HepG2 (cell line): ENCODE data around the gene PIM3. TPM values are rescaled to one million over a fixed set of nuclear protein-coding genes. Genes with fewer than 3 reads are reported as not detected.

ENCODE experiments used
- ATAC-seq: fragments of 200-7000 bp; cut with Tn5 transposase; 3 replicates; pipeline ENCODE4 v1.9.1; 2020; ENCODE audit warnings: mild to moderate bottlenecking, moderate library complexity
- BruUV-seq: library from RNA; stranded (reverse); fragments of 400-500 nt; replicated peaks from 2 replicates; lab custom pipeline; 2021; lab: Mats Ljungman, UMichigan
- CTCF ChIA-PET: fragments of 300-600 bp; formaldehyde crosslinking; extraction: SDS; loops from one replicate; lab custom pipeline; 2021; ENCODE audit warnings: low total read pairs, inconsistent platforms, low intra/inter-chr PET ratio; lab: Yijun Ruan, JAX
- POLR2A ChIA-PET: fragments of 350-600 bp; sonication (Branson Sonifier 250); formaldehyde crosslinking; loops from one replicate; lab custom pipeline; 2020; ENCODE audit warnings: antibody characterized with exemption, inconsistent platforms; lab: Yijun Ruan, JAX
- DNase-seq: peaks from one replicate; pipeline ENCODE4 v3.0.0-alpha.2; 2015; ENCODE audit warnings: low spot score
- FAIRE-seq: peaks from 3 replicates; lab custom pipeline; 2011; peaks lifted over from hg19 to GRCh38; lab: Jason Lieb, UNC
- H2AFZ ChIP-seq: one replicate; pipeline ENCODE4 v1.6.1; 2011; ENCODE audit warnings: low read length, inconsistent platforms
- H3K27ac ChIP-seq: fragments of 300-600 bp; 3 replicates; pipeline ENCODE4 v1.8.0; 2011; ENCODE audit warnings: mixed run types, mild to moderate bottlenecking, mixed read lengths, low read length, inconsistent platforms; ENCODE audit not compliant: insufficient read depth; ENCODE audit errors: extremely low read length
- H3K27me3 ChIP-seq, 2 experiments: fragments of 200-600 bp in 1 of 2; 2 replicates in 1 of 2; 3 replicates in 1 of 2; pipeline versions ENCODE4 v1.6.0 to v1.8.0; 2011; ENCODE audit warnings: low read length in 2 of 2, mild to moderate bottlenecking in 2 of 2, moderate library complexity in 2 of 2, inconsistent platforms in 1 of 2; ENCODE audit not compliant: insufficient read depth in 2 of 2, control insufficient read depth in 1 of 2
- H3K36me3 ChIP-seq, 2 experiments: fragments of 200-600 bp in 1 of 2; replicated peaks in 1 of 2; 2 replicates in 1 of 2; 3 replicates in 1 of 2; pipeline versions ENCODE4 v1.5.1 to v1.8.0; 2011; ENCODE audit warnings: low read length in 2 of 2, inconsistent platforms in 1 of 2; ENCODE audit not compliant: insufficient read depth in 2 of 2, control insufficient read depth in 1 of 2
- H3K4me1 ChIP-seq: 2 replicates; pipeline ENCODE4 v1.5.1; 2012; ENCODE audit warnings: low read length, inconsistent platforms; ENCODE audit not compliant: insufficient read depth
- H3K4me2 ChIP-seq: 2 replicates; pipeline ENCODE4 v1.6.0; 2011; ENCODE audit warnings: low read depth, low read length, inconsistent platforms
- H3K4me3 ChIP-seq, 3 experiments: fragments of 200-600 bp in 1 of 3; sonication (generic), shearing (Covaris generic) in 1 of 3; replicated peaks in 1 of 3; 2 replicates each; pipeline ENCODE4 v1.5.1; 2011 to 2016; ENCODE audit warnings: low read length in 3 of 3, inconsistent platforms in 2 of 3, low read depth in 2 of 3, mild to moderate bottlenecking in 2 of 3, control low read depth in 1 of 3, mixed read lengths in 1 of 3; ENCODE audit not compliant: insufficient read depth in 1 of 3
- H3K79me2 ChIP-seq: one replicate; pipeline ENCODE4 v1.6.1; 2011; ENCODE audit warnings: low read length, inconsistent platforms; ENCODE audit not compliant: insufficient read depth
- H3K9ac ChIP-seq: 2 replicates; pipeline ENCODE4 v1.6.0; 2011; ENCODE audit warnings: mild to moderate bottlenecking, low read depth, low read length, inconsistent platforms; ENCODE audit not compliant: insufficient read depth
- H3K9me3 ChIP-seq: 2 replicates; pipeline ENCODE4 v1.5.1; 2012; ENCODE audit warnings: mild to moderate bottlenecking, low read length
- H4K20me1 ChIP-seq: 2 replicates; pipeline ENCODE4 v1.6.0; 2011; ENCODE audit warnings: inconsistent platforms, mild to moderate bottlenecking, low read length, moderate library complexity; ENCODE audit not compliant: insufficient read depth
- HNRNPL ChIP-seq: fragments of 200-400 bp; formaldehyde crosslinking; IDR thresholded peaks from 2 replicates; pipeline ENCODE4 v1.6.1; 2017; ENCODE audit warnings: mild to moderate bottlenecking, low read depth, low read length
- JUNB ChIP-seq: sonication (generic); formaldehyde crosslinking; IDR thresholded peaks from 2 replicates; pipeline ENCODE4 v1.8.0; 2022; ENCODE audit warnings: missing genetic modification reagents, mild to moderate bottlenecking, borderline replicate concordance
- KDM2A ChIP-seq: sonication (generic); formaldehyde crosslinking; IDR thresholded peaks from 2 replicates; pipeline ENCODE4 v1.4.0; 2020; ENCODE audit warnings: low read depth, missing genetic modification reagents, borderline replicate concordance
- KDM4B ChIP-seq: sonication (generic); formaldehyde crosslinking; IDR thresholded peaks from 2 replicates; pipeline ENCODE4 v1.4.0; 2020; ENCODE audit warnings: missing genetic modification reagents
- MAZ ChIP-seq, 2 experiments: sonication (generic) in 1 of 2; formaldehyde crosslinking in 1 of 2; IDR thresholded peaks; 2 replicates each; pipeline versions ENCODE4 v1.5.0 to v1.6.1; 2012 to 2020; ENCODE audit warnings: low read depth in 2 of 2, mild to moderate bottlenecking in 2 of 2, borderline replicate concordance in 1 of 2, improper control_type of control experiment in 1 of 2, low read length in 1 of 2, missing genetic modification reagents in 1 of 2, moderate library complexity in 1 of 2
- MXD3 ChIP-seq: IDR thresholded peaks from 2 replicates; pipeline ENCODE4 v1.6.1; 2016; ENCODE audit warnings: mild to moderate bottlenecking, missing biosample characterization, missing genetic modification reagents
- PHF8 ChIP-seq: sonication (generic); formaldehyde crosslinking; IDR thresholded peaks from 2 replicates; pipeline ENCODE4 v1.5.0; 2020; ENCODE audit warnings: missing genetic modification reagents
- WGBS: methylation state at CpG from one replicate; pipeline ENCODE4 v1.1.6; 2017; ENCODE audit warnings: low lambda C conversion rate; 5-methylcytosine and 5-hydroxymethylcytosine counted together
- in situ Hi-C: cut with HindIII; loops from 2 replicates; pipeline ENCODE4 v1.10.0; 2017; ENCODE audit warnings: low pct_unique_long_range_greater_than_20kb; ENCODE audit not compliant: extremely low pct_ligation_motif_present
- intact Hi-C: fragments of 100-400 bp; cut with micrococcal nuclease; formaldehyde crosslinking; loops from one replicate; pipeline ENCODE4 v1.10.0; 2022; ENCODE audit not compliant: unreplicated experiment
- polyA plus RNA-seq, 8 experiments: library from polyadenylated mRNA; depleted of rRNA in 3 of 8; stranded (reverse) in 7 of 8; unstranded in 1 of 8; fragments of >200 nt; fragmentation: Illumina TruSeq in 4 of 8; extraction: Trizol in 4 of 8; gene quantifications; 2 replicates each; pipeline versions ENCODE4 v1.2.1 to v1.2.3, GENCODE V29; 2011 to 2016; ENCODE audit warnings: low read depth in 4 of 8, missing spikeins in 1 of 8, mixed read lengths in 1 of 8; ENCODE audit not compliant: insufficient read depth in 1 of 8
- total RNA-seq, 5 experiments: library from RNA; depleted of rRNA; stranded (reverse); fragments of >200 nt; fragmentation: Illumina TruSeq; extraction: Trizol; gene quantifications; 2 replicates each; pipeline ENCODE4 v1.2.3, GENCODE V29; 2016; ENCODE audit warnings: low read depth in 1 of 5

The PIM3 gene
- total and polyA plus RNA-seq, 2 of the 13 experiments (the other 11 are each of a cell fraction or from before 2014, with no cell fraction given) = 21.6 to 31.2 TPM

- 70% methylated on average over 4 of the region's 11 CpGs for WGBS
- CTCF ChIA-PET = no interaction called here
Observed at GRCh38 chr22:49968313-49968830, 7.8 kb downstream of the PIM3 start.

More at GRCh38 chr22:49968313-49968830, 7.8 kb downstream of the PIM3 start:
- peak overlapping the region; percentile 67; the same call in 1 of the 2 replicates for H3K9ac ChIP-seq
- peak overlapping the region; percentile 84 for H3K27ac ChIP-seq
- no TSS peak for BruUV-seq
- ATAC-seq = no peak
- POLR2A ChIA-PET = interaction anchor here (1.0 to 16.4 kb wide), 6 partner anchors 12 to 62 kb away, joined by 3 to 722 read pairs (median 30); partner anchors contain the start of gene PIM3
- H3K9me3 ChIP-seq = no peaks in the 10 kb centered on the region
- H3K4me2 ChIP-seq = peak overlapping the region; percentile 94
- H2AFZ ChIP-seq = no peak overlapping the region
- H3K79me2 ChIP-seq = peaks cover 9% of the 10 kb centered on the region
- peak overlapping the region in 1 of 3 experiments; percentile 99; a peak in 2 of 6 replicates for H3K4me3 ChIP-seq
- no peak for DNase-seq
- TF ChIP-seq JUNB (CRISPR knock-in tag) (no peak), HNRNPL (peak; percentile 19; the same call in 1 of the 2 replicates), MAZ (IDR thresholded peaks at IDR 0.05; ENCODE audit: borderline replicate concordance, low read depth, low read length) (no peak), MAZ (CRISPR knock-in tag; IDR thresholded peaks at IDR 0.05; ENCODE audit: low read depth) (no peak), PHF8 (CRISPR knock-in tag) (no peak), MXD3 (CRISPR knock-in tag) (no peak), KDM4B (no peak), KDM2A (0 out of 2 replicates have a peak, but pooled peaks have one; percentile 16)
- in situ Hi-C loops = loop anchor here (5.0 kb wide), 1 partner anchor 36 kb away; no protein-coding TSS in a partner anchor
- H3K4me1 ChIP-seq = peaks cover 94% of the 10 kb centered on the region
- H3K36me3 ChIP-seq = peaks cover 2 to 9% of the 10 kb centered on the region in 2 experiments; a peak in 4 of 5 replicates
- H4K20me1 ChIP-seq = peaks cover 19% of the 10 kb centered on the region
- H3K27me3 ChIP-seq = no peaks in the 10 kb centered on the region
- no peak for FAIRE-seq
- intact Hi-C loops = loop anchor here (5.0 kb wide), 1 partner anchor 36 kb away; no protein-coding TSS in a partner anchor
